HG03469 (cell line): ENCODE measurements around the gene ZNF23.
"Not testable (repeated sequence)": the region's sequence is repeated elsewhere in the genome, so short reads cannot be mapped to it uniquely, and the experiment has no call there.

Source experiments
- ATAC-seq: cut with Tn5 transposase; IDR thresholded peaks from one replicate; pipeline ENCODE4 v1.9.1; 2021; ENCODE audit warnings: mild to moderate bottlenecking, moderate library complexity, moderate number of reproducible peaks; ENCODE audit not compliant: unreplicated experiment

Gene ZNF23

GRCh38 chr16:71461686-71462648 is at the start of gene ZNF23:
TSS of gene ZNF23 (minus strand) at chr16:71462247. CDS start at chr16:71456796, 5,451 bp downstream.
- peak; percentile 92 for ATAC-seq

GRCh38 chr16:71507061-71507460 is 45.0 kb upstream of the ZNF23 start:
- ATAC-seq, result no peak

GRCh38 chr16:71504901-71505300 is 42.9 kb upstream of the ZNF23 start:
- no peak for ATAC-seq

- not testable (repeated sequence) for ATAC-seq
Observed at GRCh38 chr16:71504051-71504450, 42.0 kb upstream of the ZNF23 start.

- ATAC-seq, result no peak
Observed at GRCh38 chr16:71501547-71501946, 39.5 kb upstream of the ZNF23 start.

GRCh38 chr16:71500964-71501363 is 38.9 kb upstream of the ZNF23 start:
- no peak for ATAC-seq

GRCh38 chr16:71499775-71500364 is 37.8 kb upstream of the ZNF23 start:
- ATAC-seq, result no peak

GRCh38 chr16:71498031-71498430 is 36.0 kb upstream of the ZNF23 start:
- ATAC-seq, result no peak

- ATAC-seq, result no peak
Observed at GRCh38 chr16:71493213-71493612, 31.2 kb upstream of the ZNF23 start.

GRCh38 chr16:71492786-71493185 is 30.7 kb upstream of the ZNF23 start:
- ATAC-seq, result no peak

- ATAC-seq, result no peak
Observed at GRCh38 chr16:71491054-71491453, 29.0 kb upstream of the ZNF23 start.

GRCh38 chr16:71490361-71490760 is 28.3 kb upstream of the ZNF23 start:
- ATAC-seq, result no peak

- no peak for ATAC-seq
Observed at GRCh38 chr16:71489122-71489521, 27.1 kb upstream of the ZNF23 start, which contains the start of gene ZNF19. TSS of gene ZNF19 (minus strand) at chr16:71489324. CDS start at chr16:71482114, 7,210 bp downstream.

GRCh38 chr16:71484006-71484893 is 22.2 kb upstream of the ZNF23 start:
- peak; percentile 71 for ATAC-seq

- ATAC-seq, result no peak
Observed at GRCh38 chr16:71482569-71482968, 20.5 kb upstream of the ZNF23 start.

GRCh38 chr16:71480956-71481355 is 18.9 kb upstream of the ZNF23 start:
- ATAC-seq, result no peak

GRCh38 chr16:71479420-71479819 is 17.4 kb upstream of the ZNF23 start:
- ATAC-seq, result no peak

- no peak for ATAC-seq
Observed at GRCh38 chr16:71476457-71477124, 14.5 kb upstream of the ZNF23 start.

- ATAC-seq, result no peak
Observed at GRCh38 chr16:71474864-71475263, 12.8 kb upstream of the ZNF23 start.

GRCh38 chr16:71473891-71474290 is 11.8 kb upstream of the ZNF23 start:
- ATAC-seq, result no peak
